OCI-LY3 (cell line): ENCODE measurements around the gene WDR12.

Experiments
- H2AFZ ChIP-seq: fragments of 200-600, 300-600 bp; shearing (Covaris generic); 2 replicates; pipeline ENCODE4 v1.6.0; 2014; ENCODE audit warnings: antibody characterized with exemption, low read depth, low read length
- H3K27ac ChIP-seq: fragments of 200-600, 300-600 bp; sonication (generic); 2 replicates; pipeline ENCODE4 v1.5.1; 2014; ENCODE audit warnings: mild to moderate bottlenecking, low read length, moderate library complexity, mixed read lengths
- H3K27me3 ChIP-seq: fragments of 200-600, 300-600 bp; sonication (generic); 2 replicates; pipeline ENCODE4 v1.6.1; 2014; ENCODE audit warnings: low read depth, low read length, mixed read lengths
- H3K36me3 ChIP-seq: fragments of 200-600, 300-600 bp; sonication (generic); replicated peaks from 2 replicates; pipeline ENCODE3; 2014; ENCODE audit warnings: low read depth, low read length, mixed read lengths
- H3K4me1 ChIP-seq: fragments of 300-600, 200-600 bp; sonication (generic); 2 replicates; pipeline ENCODE4 v1.6.1; 2014; ENCODE audit warnings: low read length, mixed read lengths
- H3K4me2 ChIP-seq: fragments of 200-600, 300-600 bp; sonication (generic); 2 replicates; pipeline ENCODE4 v1.6.1; 2014; ENCODE audit warnings: low read length, mixed read lengths
- H3K4me3 ChIP-seq: fragments of 300-600, 200-600 bp; sonication (generic); 2 replicates; pipeline ENCODE4 v1.5.1; 2014; ENCODE audit warnings: antibody characterized with exemption, mild to moderate bottlenecking, low read length, moderate library complexity
- H3K79me2 ChIP-seq: fragments of 300-600, 200-600 bp; shearing (Covaris generic); 2 replicates; pipeline ENCODE4 v1.6.1; 2014; ENCODE audit warnings: mild to moderate bottlenecking, low read length, mixed read lengths
- H3K9ac ChIP-seq: fragments of 300-600, 200-600 bp; shearing (Covaris generic); 2 replicates; pipeline ENCODE4 v1.6.0; 2014; ENCODE audit warnings: mild to moderate bottlenecking, low read length, moderate library complexity
- H3K9me3 ChIP-seq: fragments of 200-600, 300-600 bp; shearing (Covaris generic); 2 replicates; pipeline ENCODE4 v1.6.1; 2014; ENCODE audit warnings: low read length, mixed read lengths; ENCODE audit not compliant: insufficient read depth
- H4K20me1 ChIP-seq: fragments of 200-600, 300-600 bp; sonication (generic); 2 replicates; pipeline ENCODE4 v1.6.1; 2016; ENCODE audit warnings: low read length, mixed read lengths; ENCODE audit not compliant: insufficient read depth
- CTCF ChIP-seq: fragments of 200-600, 300-600 bp; sonication (generic); IDR thresholded peaks from 2 replicates; pipeline ENCODE4 v1.5.1; 2014; ENCODE audit warnings: antibody characterized with exemption, low read length, low read depth
- EZH2phosphoT487 ChIP-seq: fragments of 200-600 bp; shearing (Covaris generic); IDR thresholded peaks from 2 replicates; pipeline ENCODE4 v1.6.1; 2018; ENCODE audit warnings: antibody characterized with exemption, mixed run types, low read depth

The WDR12 gene

GRCh38 chr2:202885190-202885589 lies 26.3 kb downstream of the WDR12 start:
- Histone ChIP-seq H3K36me3 (peaks cover 37% of the 10 kb centered on the region), H3K27ac (no peak overlapping the region), H3K9ac (no peak overlapping the region), H3K9me3 (no peaks in the 10 kb centered on the region), H2AFZ (no peak overlapping the region), H3K79me2 (no peaks in the 10 kb centered on the region), H4K20me1 (no peaks in the 10 kb centered on the region), H3K27me3 (no peaks in the 10 kb centered on the region), H3K4me2 (no peak overlapping the region), H3K4me1 (no peaks in the 10 kb centered on the region), H3K4me3 (no peak overlapping the region)
- TF ChIP-seq CTCF (no peak), EZH2phosphoT487 (no peak)

- Histone ChIP-seq H3K4me3 (no peak overlapping the region), H3K27me3 (no peaks in the 10 kb centered on the region), H4K20me1 (no peaks in the 10 kb centered on the region), H3K4me1 (no peaks in the 10 kb centered on the region), H2AFZ (no peak overlapping the region), H3K4me2 (no peak overlapping the region), H3K36me3 (peaks cover 36% of the 10 kb centered on the region), H3K27ac (no peak overlapping the region), H3K9me3 (no peaks in the 10 kb centered on the region), H3K79me2 (no peaks in the 10 kb centered on the region), H3K9ac (no peak overlapping the region)
- TF ChIP-seq EZH2phosphoT487: no peak
- TF ChIP-seq CTCF: no peak
These were observed 27.3 kb downstream of the WDR12 start for GRCh38 chr2:202883987-202884675.

GRCh38 chr2:202881570-202881969 lies 29.9 kb downstream of the WDR12 start:
- no peak overlapping the region for H3K4me2 ChIP-seq
- TF ChIP-seq CTCF: no peak
- no peak for TF ChIP-seq EZH2phosphoT487
- H3K79me2 ChIP-seq: no peaks in the 10 kb centered on the region
- no peaks in the 10 kb centered on the region for H4K20me1 ChIP-seq
- H3K9ac ChIP-seq: no peak overlapping the region
- H2AFZ ChIP-seq: no peak overlapping the region
- H3K4me1 ChIP-seq: no peaks in the 10 kb centered on the region
- peaks cover 18% of the 10 kb centered on the region for H3K36me3 ChIP-seq
- H3K9me3 ChIP-seq: no peaks in the 10 kb centered on the region
- H3K27ac ChIP-seq: no peak overlapping the region
- no peak overlapping the region for H3K4me3 ChIP-seq
- H3K27me3 ChIP-seq: no peaks in the 10 kb centered on the region

- Histone ChIP-seq H3K4me1 (no peaks in the 10 kb centered on the region), H3K27ac (no peak overlapping the region), H3K4me3 (no peak overlapping the region), H4K20me1 (no peaks in the 10 kb centered on the region), H3K36me3 (no peaks in the 10 kb centered on the region), H3K9ac (no peak overlapping the region), H2AFZ (no peak overlapping the region), H3K4me2 (no peak overlapping the region), H3K9me3 (no peaks in the 10 kb centered on the region), H3K27me3 (no peaks in the 10 kb centered on the region), H3K79me2 (no peaks in the 10 kb centered on the region)
- TF ChIP-seq EZH2phosphoT487 (no peak), CTCF (no peak)
These were observed 33.8 kb downstream of the WDR12 start for GRCh38 chr2:202877699-202878098.
